Stimulated activated CD4-positive, alpha-beta T cell treated with anti-CD3 and anti-CD28 coated beads, TNF-alpha, amount 100 ng/mL, for 48 hours (primary cell): ENCODE measurements around the gene WDR37.

Experiments
- DNase-seq, 3 donors: peaks; one replicate each; pipeline ENCODE4 v3.0.0-alpha.2; 2020; ENCODE audit warnings: low read depth in 3 of 3

Gene WDR37

GRCh38 chr10:1074052-1074747, 18.0 kb downstream of the WDR37 start:
- no peak for DNase-seq

GRCh38 chr10:1074748-1075308, 18.6 kb downstream of the WDR37 start:
- DNase-seq: no peak

GRCh38 chr10:1078668-1079067, 22.5 kb downstream of the WDR37 start:
- no peak for DNase-seq

GRCh38 chr10:1083581-1083980, 27.4 kb downstream of the WDR37 start:
- no peak for DNase-seq

GRCh38 chr10:1084011-1084950, 28.1 kb downstream of the WDR37 start:
- DNase-seq: no peak

DNA sequence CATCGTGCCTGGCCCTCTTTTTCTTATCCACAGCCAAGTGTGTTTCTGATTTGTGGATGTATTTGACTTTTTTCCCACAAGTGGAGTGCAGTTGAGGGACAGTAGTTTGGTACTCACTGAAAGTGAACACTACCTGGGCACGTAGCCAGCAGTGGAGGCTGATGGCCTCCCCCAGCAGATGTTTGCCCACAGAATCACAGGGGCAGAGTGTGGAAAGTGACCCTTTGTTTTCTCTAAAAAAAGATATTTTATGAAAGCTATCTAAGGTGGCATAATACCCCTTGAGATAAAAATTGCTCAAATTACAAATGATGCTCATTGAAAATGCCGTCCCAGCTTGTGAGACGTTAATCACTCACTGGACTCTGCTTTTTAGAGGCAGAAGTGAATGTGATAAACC, 29.1 kb downstream of the WDR37 start:
- DNase-seq: no peak

DNA sequence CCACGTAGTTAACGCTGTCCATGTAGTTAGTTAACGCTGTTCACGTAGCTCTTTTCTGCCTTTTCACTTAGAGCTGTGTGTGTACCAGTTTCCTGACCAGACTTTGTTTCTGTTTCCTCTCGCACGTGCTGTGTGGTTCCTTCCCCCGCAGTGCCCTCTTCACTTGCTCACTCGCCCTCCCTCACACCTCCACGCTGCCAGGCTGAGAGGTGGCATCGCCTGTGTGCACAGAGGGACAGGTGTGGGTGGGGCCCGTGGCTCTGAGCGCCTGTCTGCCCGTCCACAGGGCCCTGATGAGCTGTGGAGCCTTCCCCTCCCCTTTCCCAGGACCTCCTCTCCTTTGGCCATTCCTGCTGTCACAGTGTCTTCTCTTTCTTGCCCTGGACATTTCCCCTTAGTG, 30.6 kb downstream of the WDR37 start:
- DNase-seq: no peak

DNA sequence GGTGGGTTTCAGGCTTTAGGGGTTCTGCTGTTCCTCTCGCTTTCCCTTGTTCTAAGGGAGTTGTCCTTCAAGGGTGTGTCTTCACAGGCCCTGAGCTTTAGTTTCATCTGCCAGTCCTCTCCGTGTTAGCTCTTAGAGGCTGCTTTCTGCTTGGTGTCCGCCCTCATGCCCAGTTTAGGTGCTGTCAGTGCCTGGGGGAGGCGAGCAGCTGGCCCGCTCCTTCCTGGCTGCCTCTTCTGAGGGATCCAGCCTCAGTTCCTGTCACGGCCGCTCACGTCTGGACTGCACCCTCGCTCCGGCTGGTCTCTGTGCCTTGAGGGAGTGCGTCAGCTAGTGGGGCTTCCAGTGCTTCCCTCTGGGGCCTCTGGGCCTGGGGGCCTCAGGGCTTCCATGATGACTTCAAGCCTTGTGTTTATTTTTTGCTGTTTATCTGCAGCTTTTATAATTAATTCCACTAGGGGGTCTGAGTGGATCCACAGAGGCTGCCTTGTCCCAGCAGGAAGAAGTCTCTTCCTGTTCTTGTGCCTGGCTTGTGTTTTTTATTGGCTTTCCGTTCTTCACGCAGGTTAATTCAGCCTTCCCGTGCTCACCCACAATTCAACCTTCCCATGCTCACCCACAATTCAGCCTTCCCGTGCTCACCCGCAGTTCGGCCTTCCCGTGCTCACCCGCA, 33.0 kb downstream of the WDR37 start:
- DNase-seq: no peak

- DNase-seq: no peak
These were observed 34.5 kb downstream of the WDR37 start for GRCh38 chr10:1090696-1091095.

- no peak for DNase-seq
These were observed 37.5 kb downstream of the WDR37 start for GRCh38 chr10:1093696-1094095.

GRCh38 chr10:1094112-1095057, 38.2 kb downstream of the WDR37 start:
- peak; percentile 57 to 75 (median 61) for DNase-seq

- DNase-seq: no peak
These were observed 39.3 kb downstream of the WDR37 start for GRCh38 chr10:1095498-1095897.

- no peak for DNase-seq
These were observed 40.2 kb downstream of the WDR37 start for GRCh38 chr10:1096287-1096889.

DNA sequence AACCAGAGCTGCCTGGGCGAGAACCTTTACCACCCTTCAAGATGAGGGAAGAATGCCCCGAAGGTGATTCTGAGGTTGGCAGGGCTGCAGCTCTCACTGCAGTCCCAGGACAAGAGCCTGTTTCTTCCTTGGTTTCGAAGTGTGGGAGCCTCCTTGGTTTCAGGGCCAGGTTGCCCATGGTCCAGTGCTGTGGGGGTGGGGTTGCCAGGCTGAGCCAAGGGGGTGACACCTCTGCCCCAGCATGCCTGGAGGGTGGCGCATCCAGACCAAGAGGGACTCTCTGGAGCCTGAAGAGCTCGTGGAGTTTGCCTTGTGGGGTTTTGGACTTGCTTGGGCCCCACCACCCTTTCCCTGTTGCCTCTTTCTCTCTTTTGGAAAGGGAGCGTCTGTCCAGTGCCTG, 41.3 kb downstream of the WDR37 start:
- no peak for DNase-seq

DNA sequence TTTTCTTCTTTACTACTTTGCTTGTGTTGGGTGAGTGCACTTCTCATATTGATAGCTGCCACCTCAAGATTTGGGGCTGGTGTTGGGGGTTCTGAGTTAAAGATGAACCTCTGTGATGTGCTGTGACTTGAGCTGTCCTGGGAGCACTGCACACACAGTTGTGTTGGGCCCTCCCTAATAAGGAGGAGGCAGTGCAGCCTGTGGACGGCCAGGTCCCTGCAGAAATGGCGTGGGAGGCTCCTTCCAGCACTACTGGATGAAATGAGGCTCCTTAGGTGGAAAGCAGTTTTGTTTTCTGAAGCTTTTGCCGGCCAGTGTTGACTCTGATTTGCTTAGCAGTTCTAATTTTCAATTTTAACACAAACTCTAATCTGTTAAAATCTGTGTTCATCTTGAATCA, 44.0 kb downstream of the WDR37 start:
- DNase-seq: no peak

GRCh38 chr10:1100691-1101368, 44.6 kb downstream of the WDR37 start:
- no peak for DNase-seq

GRCh38 chr10:1101946-1102345, 45.8 kb downstream of the WDR37 start:
- DNase-seq: no peak

DNA sequence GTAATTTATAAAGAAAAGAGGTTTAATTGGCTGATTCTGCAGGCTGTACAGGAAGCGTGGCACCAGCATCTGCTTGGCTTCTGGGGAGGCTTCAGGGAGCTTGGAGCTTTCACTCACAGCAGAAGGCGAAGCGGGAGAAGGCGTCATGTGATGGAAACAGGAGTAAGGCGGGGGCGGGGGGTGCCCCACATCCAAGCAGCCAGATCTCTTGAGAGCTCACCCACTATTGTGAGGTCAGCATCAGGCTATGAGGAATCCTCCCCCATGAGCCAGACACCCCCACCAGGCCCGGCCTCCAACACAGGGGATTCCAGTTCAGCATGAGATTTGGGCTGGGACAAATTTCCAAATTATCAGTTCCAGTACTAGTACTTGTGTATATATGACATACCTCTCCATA, 46.2 kb downstream of the WDR37 start:
- DNase-seq: peak; percentile 3 to 34 (median 31)

DNA sequence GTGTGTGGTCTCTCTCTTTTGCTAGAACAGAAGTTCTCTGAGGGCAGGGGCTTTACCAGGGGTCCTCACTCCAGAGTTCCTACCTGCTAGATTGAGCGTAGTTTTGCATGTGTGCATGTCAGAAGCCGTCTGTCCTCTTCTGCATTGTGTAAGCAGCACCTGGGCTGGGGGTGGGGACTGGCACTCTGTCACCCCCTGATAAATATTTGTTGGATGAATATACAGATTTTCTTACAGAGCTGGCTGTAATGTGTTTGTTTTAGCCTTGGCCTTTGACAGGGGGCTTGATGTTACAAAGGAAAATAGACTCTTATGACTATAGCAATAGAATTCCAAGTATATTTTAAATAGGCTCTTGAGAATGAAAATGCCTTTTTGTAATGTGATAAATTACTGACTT, 46.6 kb downstream of the WDR37 start:
- DNase-seq: no peak

- no peak for DNase-seq
These were observed 47.4 kb downstream of the WDR37 start for GRCh38 chr10:1103551-1103950.
